Activated CD8-positive, alpha-beta T cell treated with anti-CD3 and anti-CD28 coated beads, Interleukin-2, amount 10 ng/mL, durations not matched to agents 7 days and 5 days (primary cell): ENCODE data around the gene GLIS1. TPM values are rescaled to one million over a fixed set of nuclear protein-coding genes. Genes with fewer than 3 reads are reported as not detected.
"Not testable (repeated sequence)": the region's sequence is repeated elsewhere in the genome, so short reads cannot be mapped to it uniquely, and the experiment has no call there.

ENCODE experiments used
- ATAC-seq: fragments of 150-1000 bp; cut with Tn5 transposase; one replicate; pipeline ENCODE4 v1.10.0; 2021; ENCODE audit warnings: moderate library complexity
- CTCF ChIA-PET: fragments of 350-600 bp; sonication (Branson Sonifier 250); formaldehyde crosslinking; loops from one replicate; lab custom pipeline; 2021; ENCODE audit warnings: antibody characterized with exemption; lab: Charles Lee
- POLR2A ChIA-PET: fragments of 350-600 bp; sonication (Branson Sonifier 250); formaldehyde crosslinking; loops from one replicate; lab custom pipeline; 2021; ENCODE audit warnings: antibody characterized with exemption; lab: Charles Lee
- DNase-seq: peaks from one replicate; pipeline ENCODE4 v3.0.0-alpha.2; 2020
- H3K27ac Mint-ChIP-seq: one replicate; pipeline ENCODE4 v1.8.0; 2021; ENCODE audit warnings: mild to moderate bottlenecking, mixed read lengths
- H3K27me3 Mint-ChIP-seq: one replicate; pipeline ENCODE4 v1.8.0; 2021; ENCODE audit warnings: low read depth, mixed read lengths
- H3K36me3 Mint-ChIP-seq: one replicate; pipeline ENCODE4 v1.8.0; 2021; ENCODE audit warnings: low read depth, mixed read lengths
- H3K4me1 Mint-ChIP-seq: one replicate; pipeline ENCODE4 v1.8.0; 2021; ENCODE audit warnings: low read depth, mixed read lengths
- H3K4me3 Mint-ChIP-seq: one replicate; pipeline ENCODE4 v1.8.0; 2021; ENCODE audit warnings: mild to moderate bottlenecking, mixed read lengths
- H3K9me3 Mint-ChIP-seq: one replicate; pipeline ENCODE4 v1.8.0; 2022; ENCODE audit warnings: mixed read lengths; ENCODE audit not compliant: insufficient read depth
- total RNA-seq, 2 experiments: library from RNA; stranded (reverse); gene quantifications; one replicate each; pipeline ENCODE4 v1.2.3, GENCODE V29; 2021

GLIS1 gene
- total RNA-seq, 2 experiments from 2014 or later = not detected

GRCh38 chr1:53555620-53556326, 183.2 kb downstream of the GLIS1 start:
- ATAC-seq, H3K4me3 Mint-ChIP-seq, DNase-seq, H3K36me3 Mint-ChIP-seq, H3K4me1 Mint-ChIP-seq, POLR2A ChIA-PET, CTCF ChIA-PET, H3K27ac Mint-ChIP-seq, H3K9me3 Mint-ChIP-seq, H3K27me3 Mint-ChIP-seq: not testable (repeated sequence)

- CTCF ChIA-PET = no interaction called here
- Mint-ChIP-seq H3K27ac (no peak overlapping the region), H3K27me3 (no peaks in the 10 kb centered on the region), H3K4me3 (no peak overlapping the region), H3K4me1 (no peaks in the 10 kb centered on the region), H3K9me3 (no peaks in the 10 kb centered on the region), H3K36me3 (no peaks in the 10 kb centered on the region)
- POLR2A ChIA-PET = no interaction called here
- ATAC-seq (no peak), DNase-seq (no peak)
Observed at GRCh38 chr1:53554592-53555305, 184.2 kb downstream of the GLIS1 start.

GRCh38 chr1:53553734-53554509, 185.0 kb downstream of the GLIS1 start:
- ATAC-seq (peak; percentile 23), DNase-seq (no peak)
- Mint-ChIP-seq H3K9me3 (no peaks in the 10 kb centered on the region), H3K4me1 (no peaks in the 10 kb centered on the region), H3K36me3 (no peaks in the 10 kb centered on the region), H3K4me3 (no peak overlapping the region), H3K27ac (no peak overlapping the region), H3K27me3 (no peaks in the 10 kb centered on the region)
- POLR2A ChIA-PET = interaction anchor here (0.6 to 0.7 kb wide), 2 partner anchors 317 to 359 kb away, joined by 3 read pairs; no protein-coding TSS in a partner anchor
- CTCF ChIA-PET = no interaction called here

GRCh38 chr1:53552981-53553733, 185.8 kb downstream of the GLIS1 start:
- DNase-seq = no peak
- ATAC-seq = no peak

GRCh38 chr1:53552146-53552861, 186.7 kb downstream of the GLIS1 start:
- Mint-ChIP-seq H3K4me3 (no peak overlapping the region), H3K36me3 (no peaks in the 10 kb centered on the region), H3K9me3 (no peaks in the 10 kb centered on the region), H3K27ac (no peak overlapping the region), H3K4me1 (no peaks in the 10 kb centered on the region), H3K27me3 (no peaks in the 10 kb centered on the region)
- ATAC-seq (no peak), DNase-seq (no peak)
- CTCF ChIA-PET = no interaction called here
- POLR2A ChIA-PET = interaction anchor here (0.7 kb wide), 1 partner anchor 8 kb away, joined by 3 read pairs; no protein-coding TSS in a partner anchor

More at GRCh38 chr1:53552981-53553733, 185.8 kb downstream of the GLIS1 start:
- Mint-ChIP-seq H3K9me3 (no peaks in the 10 kb centered on the region), H3K36me3 (no peaks in the 10 kb centered on the region), H3K27me3 (no peaks in the 10 kb centered on the region), H3K4me3 (no peak overlapping the region), H3K4me1 (no peaks in the 10 kb centered on the region), H3K27ac (no peak overlapping the region)
- ChIA-PET CTCF (no interaction called here), POLR2A (interaction anchor here (0.6 to 0.7 kb wide), 2 partner anchors 316 to 360 kb away, joined by 3 read pairs; no protein-coding TSS in a partner anchor)

- Mint-ChIP-seq H3K4me1 (no peaks in the 10 kb centered on the region), H3K4me3 (no peak overlapping the region), H3K9me3 (no peaks in the 10 kb centered on the region), H3K27ac (no peak overlapping the region), H3K27me3 (no peaks in the 10 kb centered on the region), H3K36me3 (no peaks in the 10 kb centered on the region)
- DNase-seq (no peak), ATAC-seq (no peak)
- POLR2A ChIA-PET = interaction anchor here (0.7 kb wide), 1 partner anchor 9 kb away, joined by 3 read pairs; no protein-coding TSS in a partner anchor
- CTCF ChIA-PET = no interaction called here
Observed at GRCh38 chr1:53551428-53551995, 187.5 kb downstream of the GLIS1 start.

- ChIA-PET CTCF (no interaction called here), POLR2A (no interaction called here)
- no peak overlapping the region for H3K27ac Mint-ChIP-seq
- DNase-seq (no peak), ATAC-seq (no peak)
- no peaks in the 10 kb centered on the region for H3K4me1 Mint-ChIP-seq
- H3K27me3 Mint-ChIP-seq = no peaks in the 10 kb centered on the region
- no peaks in the 10 kb centered on the region for H3K9me3 Mint-ChIP-seq
- no peak overlapping the region for H3K4me3 Mint-ChIP-seq
- H3K36me3 Mint-ChIP-seq = no peaks in the 10 kb centered on the region
Observed at GRCh38 chr1:53550201-53550741, 188.7 kb downstream of the GLIS1 start.

- ChIA-PET CTCF (interaction anchor here (1.1 kb wide), 1 partner anchor 11 kb away, joined by 3 read pairs; no protein-coding TSS in a partner anchor), POLR2A (no interaction called here)
- no peaks in the 10 kb centered on the region for H3K36me3 Mint-ChIP-seq
- ATAC-seq (no peak), DNase-seq (no peak)
- H3K4me3 Mint-ChIP-seq = no peak overlapping the region
- no peaks in the 10 kb centered on the region for H3K9me3 Mint-ChIP-seq
- no peaks in the 10 kb centered on the region for H3K4me1 Mint-ChIP-seq
- H3K27ac Mint-ChIP-seq = no peak overlapping the region
- no peaks in the 10 kb centered on the region for H3K27me3 Mint-ChIP-seq
Observed at GRCh38 chr1:53549781-53550180, 189.2 kb downstream of the GLIS1 start.

- Mint-ChIP-seq H3K9me3 (no peaks in the 10 kb centered on the region), H3K27ac (no peak overlapping the region), H3K4me3 (no peak overlapping the region), H3K36me3 (no peaks in the 10 kb centered on the region), H3K4me1 (no peaks in the 10 kb centered on the region), H3K27me3 (no peaks in the 10 kb centered on the region)
- CTCF ChIA-PET = interaction anchor here (1.1 kb wide), 1 partner anchor 12 kb away, joined by 3 read pairs; no protein-coding TSS in a partner anchor
- DNase-seq (no peak), ATAC-seq (no peak)
- POLR2A ChIA-PET = no interaction called here
Observed at GRCh38 chr1:53549287-53549686, 189.7 kb downstream of the GLIS1 start.

GRCh38 chr1:53548031-53548491, 190.9 kb downstream of the GLIS1 start:
- Mint-ChIP-seq H3K27ac (no peak overlapping the region), H3K4me3 (no peak overlapping the region), H3K36me3 (no peaks in the 10 kb centered on the region), H3K4me1 (no peaks in the 10 kb centered on the region), H3K9me3 (no peaks in the 10 kb centered on the region), H3K27me3 (no peaks in the 10 kb centered on the region)
- POLR2A ChIA-PET = no interaction called here
- DNase-seq = no peak
- no peak for ATAC-seq
- CTCF ChIA-PET = no interaction called here
